ENCODE measurements around the gene CCDC177. TPM values are rescaled to one million over a fixed set of nuclear protein-coding genes. Genes with fewer than 3 reads are reported as not detected.

Gene CCDC177
- polyA plus RNA-seq, 3 donors, result not detected

DNA sequence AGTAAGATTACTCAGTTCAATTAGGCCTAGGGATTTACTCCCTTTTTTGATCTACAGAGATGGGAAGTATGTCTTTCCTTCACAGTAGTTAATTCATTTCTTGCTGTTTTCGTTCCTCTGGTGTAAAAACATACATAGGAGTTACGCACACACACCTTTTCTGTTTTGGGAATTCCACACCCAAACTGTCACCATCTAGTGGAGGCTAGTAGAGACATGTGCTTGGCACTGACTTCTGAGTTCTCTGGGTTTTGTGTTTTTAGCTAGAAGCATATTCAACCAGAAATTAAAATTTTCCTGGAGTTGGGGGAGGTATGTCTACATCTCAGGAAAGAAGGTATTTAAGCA, 38.1 kb upstream of the CCDC177 start:
- Histone ChIP-seq H3K9ac (ENCODE audit: insufficient read depth, low read length, poor library complexity, severe bottlenecking) (peak overlapping the region; percentile 95), H2AFZ (ENCODE audit: insufficient read depth, low read depth, low read length, poor library complexity, severe bottlenecking) (no peak overlapping the region), H3K4me2 (replicated peaks; ENCODE audit: extremely low read depth, low read length, poor library complexity, severe bottlenecking) (peak overlapping the region; percentile 77), H4K20me1 (ENCODE audit: insufficient read depth, low read length) (peaks cover 54% of the 10 kb centered on the region), H3K27me3 (ENCODE audit: control insufficient read depth in 2 of 2, insufficient read depth in 2 of 2, low read length in 2 of 2) (no peaks in the 10 kb centered on the region), H3K27ac (ENCODE audit: low read depth in 1 of 2, low read length in 2 of 2) (peak overlapping the region; percentile 91 to 96), H3K79me2 (ENCODE audit: insufficient read depth, low read length) (peaks cover 50% of the 10 kb centered on the region), H3K36me3 (replicated peaks in 1 of 2; ENCODE audit: control insufficient read depth in 1 of 2, insufficient read depth in 2 of 2, low read length in 2 of 2) (no peaks in the 10 kb centered on the region), H3K4me3 (replicated peaks in 1 of 3; ENCODE audit: low read depth in 2 of 3, low read length in 3 of 3) (peak overlapping the region; percentile 79 to 98 (median 91)), H3K9me3 (replicated peaks in 1 of 2; ENCODE audit: control insufficient read depth in 1 of 2, insufficient read depth in 1 of 2, low read length in 2 of 2) (no peaks in the 10 kb centered on the region), H3K4me1 (ENCODE audit: control insufficient read depth in 1 of 2, insufficient read depth in 2 of 2, low read length in 2 of 2) (peaks cover 60 to 66% of the 10 kb centered on the region in 2 donors)
- Mint-ChIP-seq H3K9me3 (no peaks in the 10 kb centered on the region), H3K27ac (peak overlapping the region; percentile 97 to 100 (median 99)), H3K4me3 (peak overlapping the region; percentile 98 to 99), H3K4me1 (peaks cover 69% of the 10 kb centered on the region), H3K27me3 (ENCODE audit: low read depth in 3 of 3) (peaks cover 0 to 2% (median 1%) of the 10 kb centered on the region in 3 donors), H3K36me3 (peaks cover 20% of the 10 kb centered on the region in 2 donors)
- TF ChIP-seq, protein P1, sequence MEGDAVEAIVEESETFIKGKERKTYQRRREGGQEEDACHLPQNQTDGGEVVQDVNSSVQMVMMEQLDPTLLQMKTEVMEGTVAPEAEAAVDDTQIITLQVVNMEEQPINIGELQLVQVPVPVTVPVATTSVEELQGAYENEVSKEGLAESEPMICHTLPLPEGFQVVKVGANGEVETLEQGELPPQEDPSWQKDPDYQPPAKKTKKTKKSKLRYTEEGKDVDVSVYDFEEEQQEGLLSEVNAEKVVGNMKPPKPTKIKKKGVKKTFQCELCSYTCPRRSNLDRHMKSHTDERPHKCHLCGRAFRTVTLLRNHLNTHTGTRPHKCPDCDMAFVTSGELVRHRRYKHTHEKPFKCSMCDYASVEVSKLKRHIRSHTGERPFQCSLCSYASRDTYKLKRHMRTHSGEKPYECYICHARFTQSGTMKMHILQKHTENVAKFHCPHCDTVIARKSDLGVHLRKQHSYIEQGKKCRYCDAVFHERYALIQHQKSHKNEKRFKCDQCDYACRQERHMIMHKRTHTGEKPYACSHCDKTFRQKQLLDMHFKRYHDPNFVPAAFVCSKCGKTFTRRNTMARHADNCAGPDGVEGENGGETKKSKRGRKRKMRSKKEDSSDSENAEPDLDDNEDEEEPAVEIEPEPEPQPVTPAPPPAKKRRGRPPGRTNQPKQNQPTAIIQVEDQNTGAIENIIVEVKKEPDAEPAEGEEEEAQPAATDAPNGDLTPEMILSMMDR (IDR thresholded peaks at IDR 0.05), result no peak
- intact Hi-C loops (cut with micrococcal nuclease), result loop anchor here in 1 of 2 donors (2.0 kb wide), 1 partner anchor 38 kb away; no protein-coding TSS in a partner anchor
- WGBS (ENCODE audit: insufficient coverage), result no CpG with 5 or more reads among the region's 2 CpGs
- DNase-seq, result no peak

DNA sequence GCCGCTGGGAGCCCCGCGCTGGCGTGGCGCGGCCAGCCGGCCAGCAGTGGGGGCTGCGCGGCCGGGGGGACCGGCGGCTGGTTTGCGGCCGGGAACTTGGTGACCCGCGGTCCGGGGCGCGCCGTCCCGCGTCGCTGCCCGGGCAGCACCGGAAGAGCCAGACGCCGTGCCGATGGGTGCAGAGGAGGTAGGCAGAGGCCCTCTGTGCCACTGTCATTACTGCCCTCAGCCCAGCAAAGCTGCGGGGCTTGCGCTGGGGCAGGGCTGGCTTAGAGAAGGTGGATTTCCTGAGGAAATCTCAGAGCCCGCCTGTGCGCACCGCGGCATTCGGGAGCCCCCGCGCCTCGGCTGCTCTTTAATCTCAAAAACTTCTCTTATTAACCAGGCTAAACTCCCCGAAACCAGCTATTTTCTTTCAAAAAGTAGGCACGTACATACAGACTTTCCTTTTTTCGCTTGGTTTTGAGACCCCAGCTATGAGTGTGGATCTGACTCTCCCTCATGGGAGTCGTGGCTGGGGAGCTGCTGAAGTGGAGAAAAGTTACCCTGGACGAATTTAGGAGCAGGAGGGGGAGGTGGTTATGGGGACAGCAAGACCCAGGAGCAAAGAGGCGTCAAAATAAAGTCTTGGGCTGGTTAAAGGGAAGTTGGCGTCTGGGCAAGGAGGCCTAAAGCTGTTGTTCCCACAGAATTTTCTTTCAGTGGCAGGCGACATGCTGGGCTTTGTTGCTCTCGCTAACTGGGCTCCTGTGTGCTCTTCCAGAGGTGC, 37.5 kb upstream of the CCDC177 start:
- peak overlapping the region; percentile 97 to 100 (median 99) for H3K27ac Mint-ChIP-seq
- Histone ChIP-seq H3K9me3 (replicated peaks in 1 of 2; ENCODE audit: control insufficient read depth in 1 of 2, insufficient read depth in 1 of 2, low read length in 2 of 2) (no peaks in the 10 kb centered on the region), H3K9ac (ENCODE audit: insufficient read depth, low read length, poor library complexity, severe bottlenecking) (peak overlapping the region; percentile 95), H3K27ac (ENCODE audit: low read depth in 1 of 2, low read length in 2 of 2) (peak overlapping the region; percentile 91 to 96), H3K4me2 (replicated peaks; ENCODE audit: extremely low read depth, low read length, poor library complexity, severe bottlenecking) (peak overlapping the region; percentile 77), H4K20me1 (ENCODE audit: insufficient read depth, low read length) (peaks cover 48% of the 10 kb centered on the region), H2AFZ (ENCODE audit: insufficient read depth, low read depth, low read length, poor library complexity, severe bottlenecking) (no peak overlapping the region), H3K4me3 (replicated peaks in 1 of 3; ENCODE audit: low read depth in 2 of 3, low read length in 3 of 3) (peak overlapping the region; percentile 79 to 98 (median 91)), H3K36me3 (replicated peaks in 1 of 2; ENCODE audit: control insufficient read depth in 1 of 2, insufficient read depth in 2 of 2, low read length in 2 of 2) (no peaks in the 10 kb centered on the region), H3K79me2 (ENCODE audit: insufficient read depth, low read length) (peaks cover 45% of the 10 kb centered on the region), H3K4me1 (ENCODE audit: control insufficient read depth in 1 of 2, insufficient read depth in 2 of 2, low read length in 2 of 2) (peaks cover 55 to 60% of the 10 kb centered on the region in 2 donors), H3K27me3 (ENCODE audit: control insufficient read depth in 2 of 2, insufficient read depth in 2 of 2, low read length in 2 of 2) (no peaks in the 10 kb centered on the region)
- WGBS (ENCODE audit: insufficient coverage), result 1% methylated on average over 40 of the region's 47 CpGs
- TF ChIP-seq, protein P1 (IDR thresholded peaks at IDR 0.05), result no peak
- peak; percentile 42 to 68 (median 57) for DNase-seq
- peak overlapping the region; percentile 98 to 99 for H3K4me3 Mint-ChIP-seq
- peaks cover 63% of the 10 kb centered on the region for H3K4me1 Mint-ChIP-seq
- peaks cover 0 to 2% (median 1%) of the 10 kb centered on the region in 3 donors for H3K27me3 Mint-ChIP-seq (ENCODE audit: low read depth in 3 of 3)
- intact Hi-C loops (cut with micrococcal nuclease), result loop anchor here in 1 of 2 donors (2.0 kb wide), 1 partner anchor 39 kb away; no protein-coding TSS in a partner anchor
- peaks cover 15 to 20% of the 10 kb centered on the region in 2 donors for H3K36me3 Mint-ChIP-seq
- H3K9me3 Mint-ChIP-seq, result no peaks in the 10 kb centered on the region
